ENCODE data around the gene CBY2. TPM values are rescaled to one million over a fixed set of nuclear protein-coding genes. Genes with fewer than 3 reads are reported as not detected.
"Not testable (repeated sequence)": the region's sequence is repeated elsewhere in the genome, so short reads cannot be mapped to it uniquely, and the experiment has no call there.

Gene CBY2
- total RNA-seq, 1 experiment from 2014 or later = not detected

DNA sequence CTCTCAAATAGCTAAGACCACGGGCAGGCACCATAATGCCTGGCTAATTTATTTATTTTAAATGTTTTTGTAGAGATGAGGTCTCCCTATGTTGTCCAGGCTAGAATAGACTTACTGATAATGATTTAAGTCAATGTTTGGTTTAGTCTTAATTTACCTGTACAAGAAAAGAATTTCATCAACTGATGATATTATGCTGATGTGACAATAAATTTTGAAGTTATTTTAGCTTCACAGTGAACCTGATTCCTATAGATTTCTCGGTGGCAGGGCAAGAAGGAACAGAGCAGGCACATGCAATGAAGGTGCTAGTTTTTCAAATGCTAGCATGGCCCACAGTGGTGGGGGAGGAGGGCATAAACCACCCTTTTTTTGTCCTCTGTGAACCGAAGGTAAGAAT, 42.6 kb upstream of the CBY2 start:
- Histone ChIP-seq H3K18ac (ENCODE audit: insufficient read length, low read depth, low read length) (no peak overlapping the region), H3K56ac (ENCODE audit: insufficient read length, low read depth, low read length) (no peak overlapping the region), H3K79me1 (ENCODE audit: insufficient read depth, low read depth, low read length, poor library complexity, severe bottlenecking) (no peaks in the 10 kb centered on the region), H3K4me1 (ENCODE audit: insufficient read depth, low read length) (no peaks in the 10 kb centered on the region), H3K27me3 (ENCODE audit: insufficient read depth, low read length) (no peaks in the 10 kb centered on the region), H4K20me1 (ENCODE audit: control insufficient read depth, insufficient read depth, insufficient read length) (no peaks in the 10 kb centered on the region), H3K14ac (ENCODE audit: insufficient read depth, low read length) (no peak overlapping the region), H2AFZ (ENCODE audit: low read length) (no peak overlapping the region), H3K9me3 (ENCODE audit: control insufficient read depth, low read depth, low read length) (no peaks in the 10 kb centered on the region), H2BK20ac (ENCODE audit: low read depth, low read length, poor library complexity, severe bottlenecking) (no peak overlapping the region), H4K5ac (ENCODE audit: insufficient read length, low read depth, low read length) (no peak overlapping the region), H3T11ph (ENCODE audit: low read length) (no peak overlapping the region), H3K23me2 (ENCODE audit: insufficient read length, low read depth, low read length, poor library complexity, severe bottlenecking) (no peaks in the 10 kb centered on the region), H2AK5ac (ENCODE audit: insufficient read length, low read length) (no peak overlapping the region), H3K79me2 (ENCODE audit: insufficient read depth, low read length) (no peaks in the 10 kb centered on the region), H2BK120ac (ENCODE audit: low read depth, low read length, poor library complexity, severe bottlenecking) (no peak overlapping the region), H2BK5ac (ENCODE audit: insufficient read length, low read length) (no peak overlapping the region), H3K4me2 (ENCODE audit: insufficient read depth, insufficient read length, low read length) (no peak overlapping the region), H4K91ac (ENCODE audit: insufficient read length, low read depth, low read length) (no peak overlapping the region), H3K27ac (ENCODE audit: insufficient read length, low read depth, low read length) (no peak overlapping the region), H2BK15ac (ENCODE audit: low read depth, low read length) (no peak overlapping the region), H3K9ac (ENCODE audit: extremely low read depth, insufficient read length, low read length) (no peak overlapping the region), H2BK12ac (ENCODE audit: insufficient read length, low read depth, low read length) (no peak overlapping the region), H3K23ac (ENCODE audit: insufficient read length, low read depth, low read length) (no peak overlapping the region), H3K4ac (ENCODE audit: low read depth, low read length) (no peak overlapping the region), H4K8ac (replicated peaks; ENCODE audit: insufficient read length, low read depth, low read length) (no peak overlapping the region)
- peaks cover 0 to 2% of the 10 kb centered on the region in 2 experiments; a peak in 1 of 4 replicates for H3K4me1 Mint-ChIP-seq
- TF ChIP-seq CTCF (conservative IDR thresholded peaks at IDR 0.05) = no peak
- no peak overlapping the region for H3K4me3 Mint-ChIP-seq
- H3K27me3 Mint-ChIP-seq (ENCODE audit: low read depth) = no peaks in the 10 kb centered on the region
- no peaks in the 10 kb centered on the region; a peak in 1 of 5 replicates for H3K9me3 Mint-ChIP-seq
- WGBS (ENCODE audit: extremely low coverage, insufficient read length, low lambda C conversion rate) = no CpG with 5 or more reads among the region's 3 CpGs
- DNase-seq = no peak
- H3K27ac Mint-ChIP-seq = no peak overlapping the region
- H3K36me3 Mint-ChIP-seq (ENCODE audit: insufficient read depth in 1 of 3, low read depth in 3 of 3) = peaks cover 0 to 5% (median 0%) of the 10 kb centered on the region in 3 experiments; a peak in 3 of 7 replicates

- H3K27me3 Mint-ChIP-seq (ENCODE audit: low read depth); H3K9ac ChIP-seq (ENCODE audit: extremely low read depth, insufficient read length, low read length); H2BK15ac ChIP-seq (ENCODE audit: low read depth, low read length); H2BK12ac ChIP-seq (ENCODE audit: insufficient read length, low read depth, low read length); H3K9me3 Mint-ChIP-seq; H3K23ac ChIP-seq (ENCODE audit: insufficient read length, low read depth, low read length); H4K5ac ChIP-seq (ENCODE audit: insufficient read length, low read depth, low read length); H3K56ac ChIP-seq (ENCODE audit: insufficient read length, low read depth, low read length); H4K20me1 ChIP-seq (ENCODE audit: control insufficient read depth, insufficient read depth, insufficient read length); H3K9me3 ChIP-seq (ENCODE audit: control insufficient read depth, low read depth, low read length); H3K4ac ChIP-seq (ENCODE audit: low read depth, low read length); H3K4me1 Mint-ChIP-seq; H2BK5ac ChIP-seq (ENCODE audit: insufficient read length, low read length); H4K8ac ChIP-seq (replicated peaks; ENCODE audit: insufficient read length, low read depth, low read length); H3K4me1 ChIP-seq (ENCODE audit: insufficient read depth, low read length); H3K27ac ChIP-seq (ENCODE audit: insufficient read length, low read depth, low read length); H3K27me3 ChIP-seq (ENCODE audit: insufficient read depth, low read length); H3K14ac ChIP-seq (ENCODE audit: insufficient read depth, low read length); H3K36me3 Mint-ChIP-seq (ENCODE audit: insufficient read depth in 1 of 3, low read depth in 3 of 3); H3T11ph ChIP-seq (ENCODE audit: low read length); H3K27ac Mint-ChIP-seq; H3K23me2 ChIP-seq (ENCODE audit: insufficient read length, low read depth, low read length, poor library complexity, severe bottlenecking); H4K91ac ChIP-seq (ENCODE audit: insufficient read length, low read depth, low read length); H3K18ac ChIP-seq (ENCODE audit: insufficient read length, low read depth, low read length); DNase-seq; H2AK5ac ChIP-seq (ENCODE audit: insufficient read length, low read length); H3K4me3 Mint-ChIP-seq; H3K79me1 ChIP-seq (ENCODE audit: insufficient read depth, low read depth, low read length, poor library complexity, severe bottlenecking); H3K79me2 ChIP-seq (ENCODE audit: insufficient read depth, low read length); H2BK120ac ChIP-seq (ENCODE audit: low read depth, low read length, poor library complexity, severe bottlenecking); H2BK20ac ChIP-seq (ENCODE audit: low read depth, low read length, poor library complexity, severe bottlenecking); H3K4me2 ChIP-seq (ENCODE audit: insufficient read depth, insufficient read length, low read length); H2AFZ ChIP-seq (ENCODE audit: low read length): not testable (repeated sequence)
- WGBS (ENCODE audit: extremely low coverage, insufficient read length, low lambda C conversion rate) = no CpG with 5 or more reads among the region's 1 CpG
Observed at GRCh38 chr13:45660458-45660857, 41.7 kb upstream of the CBY2 start.
